Ramos (cell line): ENCODE data around the gene DAPK1.
"Not testable (repeated sequence)": the region's sequence is repeated elsewhere in the genome, so short reads cannot be mapped to it uniquely, and the experiment has no call there.

Experiments
- in situ Hi-C: fragments of 300-500 bp; cut with MboI; formaldehyde crosslinking; loops from one replicate; pipeline ENCODE4 v1.14.3; 2022; ENCODE audit warnings: low sequenced_read_pairs; ENCODE audit not compliant: unreplicated experiment

The DAPK1 gene

DNA sequence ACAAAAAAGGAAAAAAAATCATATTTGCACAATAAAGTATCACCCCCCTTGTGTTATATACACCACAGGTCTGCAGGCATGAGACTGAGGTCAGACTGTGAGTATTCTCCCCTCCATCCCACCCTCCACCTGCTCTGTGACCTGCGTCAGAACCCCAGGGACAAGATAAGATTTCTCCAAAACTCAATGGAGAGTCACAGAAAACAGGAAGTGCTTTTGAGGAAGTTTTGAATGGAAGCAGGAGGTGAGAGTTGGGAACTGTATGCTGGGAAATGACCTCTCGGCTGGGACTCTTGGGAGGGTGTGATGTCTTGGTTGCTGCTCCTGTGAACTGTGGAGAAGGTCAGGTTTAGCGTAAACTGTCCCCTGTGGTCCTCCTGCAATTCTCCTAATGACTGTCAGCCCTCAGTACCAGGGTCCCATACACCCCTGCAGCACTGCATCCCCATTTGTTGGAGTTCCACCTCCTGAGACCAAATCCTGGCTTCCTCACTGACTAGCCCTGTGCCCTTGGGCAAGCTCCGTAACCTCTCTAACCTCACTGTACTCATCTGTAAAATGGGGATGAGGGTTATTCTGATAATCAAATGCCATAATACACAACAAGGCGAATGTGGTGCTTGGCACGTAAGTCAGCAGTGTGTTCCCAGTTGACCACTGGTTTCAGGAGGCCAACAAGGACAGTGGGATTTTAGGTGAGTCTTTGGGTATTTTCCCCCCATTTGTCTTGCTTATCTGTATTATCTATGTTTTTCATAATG, 221.4 kb downstream of the DAPK1 start:
- in situ Hi-C loops = no loop called here

DNA sequence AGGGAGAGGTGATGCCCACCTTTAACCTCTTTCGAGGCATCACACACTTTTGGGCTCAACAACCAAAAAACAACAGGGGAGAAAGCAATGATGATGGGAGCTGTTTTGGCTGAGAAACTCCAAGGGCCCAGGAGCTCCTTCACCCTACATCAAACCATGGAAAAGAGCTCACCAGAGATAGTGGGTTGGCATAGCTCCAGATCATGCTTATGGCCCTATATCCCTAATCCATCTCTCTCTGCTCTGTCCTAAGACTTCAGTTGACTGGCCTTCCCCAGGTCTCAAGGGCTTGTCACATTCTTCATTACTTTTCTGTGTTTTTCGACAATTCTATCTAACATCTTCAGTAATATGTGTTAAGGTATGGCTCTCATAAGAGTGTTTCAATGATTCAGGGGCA, 222.5 kb downstream of the DAPK1 start:
- in situ Hi-C loops = no loop called here

DNA sequence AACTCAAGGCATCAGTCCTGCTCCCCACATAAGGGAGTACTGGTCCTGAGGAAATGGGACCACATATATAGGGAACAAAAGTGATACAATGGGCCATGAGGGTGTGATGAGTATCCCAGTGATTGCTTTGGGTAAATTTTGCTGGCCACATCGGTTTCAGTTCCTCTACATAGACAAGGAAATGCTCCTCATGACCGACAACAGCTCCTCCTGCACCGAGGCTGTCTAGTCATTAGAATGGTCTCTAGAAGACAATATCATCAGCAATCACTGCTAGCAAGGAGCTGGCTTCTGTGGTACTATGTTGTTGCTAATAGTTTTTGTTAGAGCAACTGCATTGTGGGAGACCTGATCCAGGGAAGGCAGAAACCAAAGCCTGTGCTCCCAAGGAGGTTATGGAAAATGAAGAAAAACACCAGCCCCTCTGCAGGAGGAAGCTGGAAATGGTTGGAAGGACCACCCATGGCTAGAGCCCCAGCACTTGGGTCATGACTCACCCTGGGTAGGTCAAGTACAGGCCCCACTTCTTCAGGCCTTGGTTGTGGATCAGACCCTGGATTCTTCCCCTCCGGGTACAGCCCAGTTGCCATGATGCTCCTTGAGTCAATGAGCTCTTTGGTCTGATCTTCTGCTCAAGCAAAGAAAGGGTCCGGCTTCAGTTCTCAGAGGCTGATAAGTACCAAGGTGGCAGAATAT, 224.9 kb downstream of the DAPK1 start:
- in situ Hi-C loops = no loop called here

DNA sequence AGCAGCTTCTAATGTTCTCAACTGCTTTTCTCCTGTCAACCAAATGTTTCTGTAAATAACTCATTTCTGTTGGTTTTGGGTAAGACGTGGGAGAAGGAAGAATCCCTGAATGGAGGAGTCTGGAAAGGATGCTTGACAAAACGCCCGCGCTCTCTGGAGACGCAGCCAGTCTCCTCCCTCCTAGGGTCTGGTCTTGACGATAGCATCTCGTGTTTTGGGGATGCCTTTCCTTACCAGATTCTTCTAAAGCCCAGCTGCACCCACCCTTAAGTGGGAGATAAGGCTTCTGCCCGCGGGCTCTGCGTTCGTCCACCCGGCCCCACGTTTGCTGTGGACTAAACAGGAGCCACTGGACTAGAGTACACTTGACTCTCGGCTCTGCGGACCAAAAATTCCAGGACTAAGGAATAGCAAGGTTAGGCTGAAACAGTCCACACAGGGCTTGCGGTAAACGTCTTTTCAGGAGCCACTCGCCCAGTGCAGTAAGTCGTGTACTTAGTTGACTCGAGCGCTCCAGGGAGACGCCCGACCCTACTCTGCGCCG, 227.8 kb downstream of the DAPK1 start:
- in situ Hi-C loops = no loop called here

DNA sequence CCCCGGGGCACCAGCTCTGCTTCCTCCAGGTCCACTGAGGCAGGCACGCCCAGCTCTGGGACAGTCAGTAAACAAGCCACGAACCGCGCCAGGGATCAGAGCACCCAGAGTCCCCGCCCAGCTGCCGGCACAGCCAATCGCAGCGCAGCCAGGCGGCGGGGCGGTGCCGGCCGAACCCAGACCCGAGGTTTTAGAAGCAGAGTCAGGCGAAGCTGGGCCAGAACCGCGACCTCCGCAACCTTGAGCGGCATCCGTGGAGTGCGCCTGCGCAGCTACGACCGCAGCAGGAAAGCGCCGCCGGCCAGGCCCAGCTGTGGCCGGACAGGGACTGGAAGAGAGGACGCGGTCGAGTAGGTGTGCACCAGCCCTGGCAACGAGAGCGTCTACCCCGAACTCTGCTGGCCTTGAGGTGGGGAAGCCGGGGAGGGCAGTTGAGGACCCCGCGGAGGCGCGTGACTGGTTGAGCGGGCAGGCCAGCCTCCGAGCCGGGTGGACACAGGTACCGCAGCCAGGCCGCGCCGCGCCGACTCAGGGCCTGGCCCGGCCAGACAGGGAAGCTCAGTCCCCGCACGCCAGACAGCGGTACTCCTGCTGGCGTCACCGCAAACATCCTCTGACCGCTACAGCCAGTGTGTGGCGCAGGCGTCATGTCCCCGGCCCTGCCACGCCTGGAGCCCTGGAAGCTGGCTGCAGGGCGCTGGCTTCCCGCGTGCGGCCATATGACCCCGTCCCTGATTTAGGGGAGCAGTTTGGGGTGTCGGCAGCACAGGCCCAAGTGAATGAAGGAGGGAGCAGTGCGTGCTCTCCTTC, 228.4 kb downstream of the DAPK1 start, which contains the start of gene CTSL:
Gene CTSL (plus strand): TSS at position 220 of the 810 bp plus-strand sequence. CDS start 1,485 bp downstream, outside the sequence.
- in situ Hi-C loops = no loop called here

DNA sequence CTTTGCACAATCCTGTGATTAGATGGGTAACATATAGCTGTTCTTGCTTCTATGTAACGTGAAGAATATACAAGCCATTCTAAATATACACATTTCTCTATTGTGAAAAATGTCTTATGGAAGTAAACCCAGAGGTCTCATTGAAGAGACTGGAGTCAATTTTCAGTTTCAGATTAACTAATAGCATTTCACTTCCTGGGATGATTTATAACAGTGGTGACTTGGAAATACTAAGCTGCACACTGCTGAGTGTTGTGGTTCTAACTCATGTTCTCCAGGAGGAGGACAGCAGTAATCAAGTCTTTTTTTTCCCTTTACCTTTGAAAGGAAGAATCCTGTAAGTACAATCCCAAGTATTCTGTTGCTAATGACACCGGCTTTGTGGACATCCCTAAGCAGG, 231.6 kb downstream of the DAPK1 start:
- in situ Hi-C loops = no loop called here

DNA sequence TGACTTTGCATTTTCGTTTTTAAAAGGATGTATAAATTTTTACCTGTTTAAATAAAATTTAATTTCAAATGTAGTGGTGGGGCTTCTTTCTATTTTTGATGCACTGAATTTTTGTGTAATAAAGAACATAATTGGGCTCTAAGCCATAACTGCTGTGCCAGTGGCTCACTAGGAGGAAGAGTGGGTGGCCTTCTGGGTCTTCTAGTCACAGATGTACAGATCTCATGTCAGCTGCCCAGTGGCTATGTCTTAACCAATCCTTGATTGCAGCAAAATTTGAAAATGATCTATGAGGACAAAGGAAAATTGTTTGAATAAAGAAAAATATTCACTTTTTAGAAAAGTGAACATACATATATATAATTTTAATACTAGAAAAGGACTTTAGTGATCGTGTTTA, 233.7 kb downstream of the DAPK1 start:
- in situ Hi-C loops = no loop called here

DNA sequence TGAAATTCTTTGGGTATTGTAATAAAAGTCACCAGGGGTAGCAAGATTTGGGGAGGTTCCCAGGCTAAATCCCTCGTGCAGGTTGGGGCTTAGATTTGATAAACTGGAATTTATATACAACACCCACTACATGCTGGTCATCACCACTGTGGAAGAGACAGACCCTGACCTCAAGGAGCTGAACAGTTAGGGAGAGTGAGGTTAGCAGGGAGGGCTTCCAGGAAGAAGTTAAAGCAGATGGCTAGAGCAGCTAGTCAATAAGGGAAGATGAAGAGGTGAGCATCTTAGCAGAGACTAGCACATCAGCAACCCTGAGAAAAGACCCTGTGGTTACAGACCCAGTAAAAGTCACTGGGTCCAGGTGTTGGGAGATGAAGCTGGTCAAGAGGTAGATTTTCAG, 234.7 kb downstream of the DAPK1 start:
- in situ Hi-C loops = no loop called here

DNA sequence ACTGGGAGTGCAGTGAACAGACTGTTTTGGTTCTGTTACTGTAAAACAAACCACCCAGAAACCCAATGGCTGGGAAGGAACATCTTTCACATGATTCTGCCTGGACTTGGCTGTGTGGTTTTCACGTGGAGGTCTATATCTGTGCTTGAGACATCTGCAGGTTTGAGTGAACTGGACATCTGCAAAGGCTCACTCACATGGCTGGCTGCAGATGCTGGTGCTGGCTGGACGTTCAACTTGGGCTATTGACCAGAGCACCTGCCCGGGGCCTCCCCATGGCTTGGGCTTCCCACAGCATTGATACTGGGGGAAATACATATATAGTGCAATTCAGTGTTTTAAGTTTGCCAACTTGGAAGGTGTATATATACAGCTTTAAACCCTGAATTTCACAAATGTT, 235.1 kb downstream of the DAPK1 start:
- in situ Hi-C loops = no loop called here

DNA sequence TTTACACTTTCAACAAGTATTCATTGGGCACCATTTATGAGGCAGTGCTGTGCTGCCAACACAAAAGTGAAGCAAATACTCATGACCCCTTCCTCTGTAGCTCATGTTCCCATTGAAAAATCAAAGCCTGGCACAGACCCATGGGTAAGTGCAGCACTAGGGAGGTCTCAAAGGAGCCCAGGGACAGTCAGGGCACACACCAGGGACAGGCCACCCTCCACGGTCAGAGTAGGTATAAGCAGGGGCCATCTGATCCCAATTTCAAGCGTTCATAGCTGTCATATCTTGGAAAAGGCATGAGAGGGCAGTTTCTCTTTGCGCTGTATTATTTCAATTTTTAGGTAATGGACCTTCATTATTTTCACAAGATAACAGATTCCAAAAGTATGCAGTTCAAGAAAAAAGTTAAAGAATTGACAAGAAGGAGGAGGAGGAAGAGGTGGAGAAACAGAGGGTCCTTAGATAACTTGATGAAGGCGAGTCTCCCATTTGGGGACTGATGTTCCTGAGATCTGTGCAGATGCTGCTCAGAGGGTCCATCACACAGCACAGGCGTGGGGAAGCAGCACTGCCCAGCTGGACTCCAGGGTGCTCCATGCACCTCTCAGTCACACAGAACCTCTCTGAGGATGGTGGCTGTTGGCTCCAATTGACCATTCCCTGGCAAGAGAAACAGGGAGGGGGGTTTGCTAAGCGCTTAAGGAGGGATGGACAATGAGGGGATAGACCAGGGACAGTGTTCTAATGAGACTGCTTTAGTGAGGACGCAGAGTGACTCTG, 235.8 kb downstream of the DAPK1 start:
- in situ Hi-C loops = no loop called here

DNA sequence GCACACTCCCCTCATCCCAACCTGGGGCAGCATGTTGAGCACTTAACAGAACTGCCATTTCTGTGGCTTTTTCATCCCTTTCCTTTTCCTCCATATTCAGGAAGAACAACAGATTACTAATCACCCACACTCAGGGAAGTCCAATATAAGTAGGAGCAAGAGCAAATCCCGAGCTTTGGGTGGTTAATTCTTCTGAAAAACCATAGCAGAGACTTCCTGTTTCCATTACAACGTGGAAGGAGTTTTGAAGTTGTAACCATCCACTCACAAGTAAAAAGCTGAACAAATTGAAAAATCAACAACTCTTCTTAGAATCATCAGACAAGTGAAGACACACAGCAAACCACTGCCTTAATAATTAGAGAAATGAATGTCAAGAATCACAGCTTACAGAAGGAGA, 236.4 kb downstream of the DAPK1 start:
- in situ Hi-C loops = no loop called here

DNA sequence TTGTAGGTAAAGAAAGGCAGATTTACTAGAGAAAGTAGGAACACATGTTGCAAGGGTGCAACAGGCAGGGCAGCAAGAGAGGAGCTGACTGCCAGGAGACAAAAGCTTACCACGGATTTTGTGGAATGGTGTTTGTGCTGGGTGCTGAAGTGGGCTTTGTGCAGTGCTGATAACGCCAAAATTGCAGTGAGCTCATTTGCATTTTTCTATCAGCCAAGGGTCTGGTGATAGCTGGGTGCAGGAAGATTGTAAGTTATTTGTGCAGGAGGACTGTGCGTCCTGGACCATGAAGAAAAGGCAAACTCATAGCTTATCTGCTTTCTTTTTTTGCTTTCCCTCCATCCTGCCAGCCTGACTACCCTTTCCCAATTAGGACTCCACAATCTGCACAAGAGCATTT, 241.9 kb downstream of the DAPK1 start:
- in situ Hi-C loops = no loop called here

DNA sequence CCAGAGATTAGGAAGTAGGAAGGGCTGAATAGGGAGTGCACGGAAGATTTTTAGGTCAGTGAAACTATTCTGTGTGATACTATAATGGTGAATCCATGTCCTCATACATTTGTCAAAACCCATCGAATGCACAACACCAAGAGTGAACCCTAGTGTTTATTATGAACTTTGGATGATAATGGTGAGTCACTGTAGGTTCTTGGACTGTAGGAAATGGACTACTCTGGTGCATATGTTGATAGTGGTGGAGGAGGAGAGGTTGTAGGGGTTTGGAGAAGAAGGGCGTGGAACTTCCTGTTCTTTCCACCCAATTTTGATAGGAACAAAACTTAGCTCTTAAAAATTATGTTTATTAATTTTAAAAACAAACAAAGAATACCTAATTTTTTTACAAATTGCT, 242.5 kb downstream of the DAPK1 start:
- in situ Hi-C loops = no loop called here

DNA sequence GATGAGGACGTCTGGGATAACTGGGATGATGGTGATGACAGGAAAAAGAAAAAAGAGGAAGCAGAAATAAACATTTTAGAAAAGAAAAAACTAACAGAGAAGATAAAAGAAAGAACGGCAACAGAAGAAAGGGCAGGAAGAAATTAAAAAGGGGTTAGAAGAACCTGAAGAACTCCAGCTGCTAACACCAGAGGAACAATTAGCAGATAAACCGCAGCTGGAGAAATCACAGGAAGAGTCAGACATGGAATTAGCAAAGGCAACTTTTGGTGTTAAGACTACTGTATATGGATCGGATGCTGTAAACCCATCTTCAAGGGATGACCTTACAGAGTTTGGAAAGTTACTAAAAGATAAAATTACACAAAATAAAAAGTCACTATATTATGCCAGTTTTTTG, 243.7 kb downstream of the DAPK1 start:
- in situ Hi-C loops = no loop called here

DNA sequence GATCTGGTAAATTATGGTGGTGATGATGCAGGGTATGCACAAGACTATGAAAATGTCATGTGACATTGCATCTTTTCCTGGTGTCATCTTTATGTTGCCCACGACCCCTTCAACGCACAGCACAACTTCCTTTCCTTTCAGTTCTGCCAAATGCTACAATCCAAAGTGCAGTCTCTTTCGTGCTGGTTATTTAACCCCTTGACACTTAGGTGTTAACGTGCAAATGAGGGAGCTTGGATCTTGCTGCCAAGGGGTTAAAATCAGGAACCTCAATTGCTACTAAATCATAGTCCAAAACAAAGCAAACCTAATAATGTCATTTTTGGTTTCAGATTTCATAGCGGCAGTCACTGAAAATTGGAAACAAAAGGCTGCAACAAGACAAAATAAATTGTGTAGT, 244.2 kb downstream of the DAPK1 start:
- in situ Hi-C loops = no loop called here

DNA sequence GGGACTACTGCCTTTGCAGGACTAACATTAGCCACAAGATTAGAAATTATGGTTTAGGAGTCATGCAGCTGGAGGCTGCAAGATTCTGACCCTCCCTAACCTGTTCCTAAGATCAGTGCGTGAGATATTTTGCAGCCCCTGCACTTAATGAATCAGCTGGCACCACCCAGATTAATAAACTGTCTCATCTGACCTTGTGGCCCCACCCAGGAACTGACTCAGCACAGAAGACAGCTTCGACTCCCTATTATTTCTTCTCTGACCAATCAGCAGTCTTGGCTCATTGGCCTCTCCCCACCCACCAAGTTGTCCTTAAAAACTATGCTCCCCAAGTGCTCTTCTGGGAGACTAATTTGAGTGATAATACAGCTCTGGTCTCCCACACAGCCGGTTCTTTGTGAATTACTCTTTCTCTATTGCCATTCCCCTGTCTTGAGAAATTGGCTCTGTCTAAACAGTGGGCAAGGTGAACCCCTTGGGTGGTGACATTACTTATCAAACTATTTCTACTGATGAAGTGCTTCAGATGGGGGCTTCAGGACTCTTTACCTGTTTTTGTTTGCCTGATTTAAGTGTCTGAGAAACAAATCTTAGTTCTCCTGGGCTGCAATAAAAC, 245.3 kb downstream of the DAPK1 start:
- in situ Hi-C loops = no loop called here

DNA sequence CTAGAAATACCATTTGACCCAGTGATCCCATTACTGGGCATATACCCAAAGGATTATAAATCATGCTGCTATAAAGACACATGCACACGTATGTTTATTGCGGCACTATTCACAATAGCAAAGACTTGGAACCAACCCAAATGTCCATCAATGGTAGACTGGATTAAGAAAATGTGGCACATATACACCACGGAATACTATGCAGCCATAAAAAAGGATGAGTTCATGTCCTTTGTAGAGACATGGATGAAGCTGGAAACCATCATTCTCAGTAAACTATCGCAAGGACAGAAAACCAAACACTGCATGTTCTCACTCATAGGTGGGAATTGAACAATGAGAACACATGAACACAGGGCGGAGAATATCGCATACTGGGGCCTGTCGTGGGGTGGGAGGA, 246.6 kb downstream of the DAPK1 start:
- in situ Hi-C loops = not testable (repeated sequence)

DNA sequence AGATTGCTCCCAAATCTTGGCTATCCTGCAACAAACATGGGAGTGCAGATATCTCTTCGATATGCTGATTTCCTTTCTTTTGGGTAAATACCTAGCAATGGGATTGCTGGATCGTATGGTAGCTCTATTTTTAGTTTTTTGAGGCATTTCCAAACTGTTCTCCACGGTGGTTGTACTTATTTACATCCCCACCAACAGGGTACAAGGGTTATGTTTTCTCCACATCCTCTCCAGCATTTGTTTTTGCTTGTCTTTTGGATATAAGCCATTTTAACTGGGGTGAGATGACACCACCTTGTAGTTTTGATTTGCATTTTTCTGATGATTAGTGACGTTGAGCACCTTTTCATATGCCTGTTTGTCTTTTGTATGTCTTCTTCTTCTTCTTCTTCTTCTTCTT, 248.5 kb downstream of the DAPK1 start:
- in situ Hi-C loops = no loop called here

DNA sequence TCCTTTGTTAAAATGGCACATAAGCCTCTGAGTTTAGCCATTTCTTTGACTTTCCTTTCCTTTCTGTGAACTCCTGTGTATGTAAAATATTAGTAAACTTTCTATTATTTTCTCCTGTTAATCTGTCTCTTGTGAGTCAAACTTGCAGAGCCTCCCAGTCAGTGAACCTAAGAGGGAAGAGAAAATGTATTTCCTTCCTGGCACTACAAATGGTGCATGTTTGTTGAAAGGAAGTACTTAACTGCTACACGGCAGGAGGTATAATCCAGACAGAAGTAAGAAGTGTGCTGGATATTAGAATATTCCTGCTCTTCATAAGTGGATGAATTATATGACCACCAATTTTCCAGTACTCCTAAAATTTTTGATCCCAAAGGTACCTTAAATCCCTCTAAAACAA, 251.2 kb downstream of the DAPK1 start:
- in situ Hi-C loops = no loop called here
